Right lobe of liver (tissue), 6 donors: ENCODE results near the gene FGFR4. TPM values are rescaled to one million over a fixed set of nuclear protein-coding genes. Genes with fewer than 3 reads are reported as not detected.
A peak's percentile ranks its signal among the peaks of the same experiment; 100 is the strongest.

Experiments used
- ATAC-seq, 4 donors: fragments of 200-7000 bp; cut with Tn5 transposase; one replicate each; pipeline ENCODE4 v1.9.1; 2020; ENCODE audit warnings: mild to moderate bottlenecking in 4 of 4, moderate library complexity in 4 of 4
- DNase-seq, 3 donors: peaks; one replicate each; pipeline ENCODE4 v3.0.0-alpha.2; 2020
- H3K27ac ChIP-seq, 3 donors: fragments of 200-600 bp; one replicate each; pipeline ENCODE4 v1.8.0; 2022
- H3K27me3 ChIP-seq, 2 donors: fragments of 200-600 bp; one replicate each; pipeline ENCODE4 v1.8.0; 2022
- H3K36me3 ChIP-seq, 4 donors: fragments of 200-600 bp; sonication (generic) in 1 of 4; one replicate each; pipeline versions ENCODE4 v1.5.1 to v1.8.0; 2017 to 2022; ENCODE audit warnings: control low read depth in 1 of 4
- H3K4me1 ChIP-seq, 4 donors: fragments of 200-600 bp; sonication (generic) in 1 of 4; one replicate each; pipeline versions ENCODE4 v1.5.1 to v1.8.0; 2017 to 2022; ENCODE audit warnings: control low read depth in 1 of 4
- H3K4me3 ChIP-seq, 3 donors: fragments of 200-600 bp; one replicate each; pipeline ENCODE4 v1.8.0; 2022
- H3K9me3 ChIP-seq, 4 donors: fragments of 200-600 bp; sonication (generic) in 1 of 4; one replicate each; pipeline versions ENCODE4 v1.5.1 to v1.8.0; 2017 to 2022; ENCODE audit warnings: control low read depth in 1 of 4
- CTCF ChIP-seq, 4 donors: fragments of 200-600 bp in 3 of 4; fragments of 450-650 bp in 1 of 4; IDR thresholded peaks; one replicate each; pipeline versions ENCODE4 v1.5.1 to v1.8.0; 2016 to 2022; ENCODE audit warnings: antibody characterized with exemption in 4 of 4, mild to moderate bottlenecking in 2 of 4
- POLR2A ChIP-seq: fragments of 450-650 bp; IDR thresholded peaks from one replicate; pipeline ENCODE4 v1.6.1; 2017; ENCODE audit warnings: antibody characterized with exemption, mild to moderate bottlenecking
- WGBS: methylation state at CpG from one replicate; pipeline ENCODE4 v1.1.6; 2018; ENCODE audit warnings: low coverage, low lambda C conversion rate; ENCODE audit not compliant: insufficient coverage; ENCODE audit errors: missing lambda C conversion rate; 5-methylcytosine and 5-hydroxymethylcytosine counted together
- intact Hi-C, 2 donors: fragments of 100-400 bp; cut with DNase I; formaldehyde crosslinking; loops; one replicate each; pipeline versions ENCODE4 v1.11.2 to v1.14.1; 2022
- total RNA-seq, 6 experiments: library from RNA; depleted of rRNA in 2 of 6; stranded (reverse); fragments of >200 nt in 2 of 6; fragmentation: NEBNext Ultra II Directional in 3 of 6; extraction: Animal tissue kit (Norgen Biotek cat#: 25700) in 3 of 6; gene quantifications; one replicate each; pipeline versions ENCODE4 v1.1.0 to v1.2.4, GENCODE V29; 2016 to 2023
- donor health status: DM: no; HTN: yes; CAD: no.
- donor health status: DM: no; HTN: no; CAD: no.
- donor health status: DM: no; HTN: no; CAD: no.
- donor health status: DM: no; HTN: yes; CAD: no.
- donor health status: DM: no; HTN: yes; CAD: no.

The FGFR4 gene
- total RNA-seq, 6 experiments from 2014 or later = 38.9 to 73.3 (median 55.1) TPM

GRCh38 chr5:177087398-177088005 is 787 bp downstream of the FGFR4 start:
- H3K27me3 ChIP-seq = no peaks in the 10 kb centered on the region
- 23% methylated on average over 8 of the region's 23 CpGs for WGBS
- no peak for DNase-seq
- no peaks in the 10 kb centered on the region for H3K9me3 ChIP-seq
- TF ChIP-seq CTCF (IDR thresholded peaks at IDR 0.05) = no peak
- TF ChIP-seq POLR2A = no peak
- H3K4me3 ChIP-seq = peak overlapping the region; percentile 60 to 75 (median 68)
- H3K27ac ChIP-seq = peak overlapping the region; percentile 64 to 89 (median 78)
- ATAC-seq = peak; percentile 0 to 3 (median 2)
- peaks cover 0 to 18% (median 5%) of the 10 kb centered on the region in 4 donors for H3K36me3 ChIP-seq
- H3K4me1 ChIP-seq = peaks cover 0 to 27% (median 12%) of the 10 kb centered on the region in 4 donors
- intact Hi-C loops = no loop called here

GRCh38 chr5:177089127-177089526 is 2.4 kb downstream of the FGFR4 start:
- no peaks in the 10 kb centered on the region for H3K27me3 ChIP-seq
- peak overlapping the region in 1 of 3 donors; percentile 68 for H3K4me3 ChIP-seq
- ATAC-seq = no peak
- 11% methylated on average over 5 of the region's 5 CpGs for WGBS
- H3K4me1 ChIP-seq = peaks cover 0 to 37% (median 15%) of the 10 kb centered on the region in 4 donors
- H3K36me3 ChIP-seq = peaks cover 0 to 25% (median 6%) of the 10 kb centered on the region in 4 donors
- DNase-seq = no peak
- TF ChIP-seq POLR2A (no peak), CTCF (IDR thresholded peaks at IDR 0.05) (no peak)
- peak overlapping the region in 2 of 3 donors; percentile 32 to 89 for H3K27ac ChIP-seq
- intact Hi-C loops = no loop called here
- H3K9me3 ChIP-seq = no peaks in the 10 kb centered on the region

GRCh38 chr5:177089825-177090641 is 3.3 kb downstream of the FGFR4 start:
- WGBS = 20% methylated on average over 1 of the region's 21 CpGs
- H3K4me3 ChIP-seq = no peak overlapping the region
- no peak for ATAC-seq
- H3K36me3 ChIP-seq = peaks cover 0 to 25% (median 6%) of the 10 kb centered on the region in 4 donors
- DNase-seq = no peak
- intact Hi-C loops = no loop called here
- H3K9me3 ChIP-seq = no peaks in the 10 kb centered on the region
- H3K27ac ChIP-seq = peak overlapping the region in 1 of 3 donors; percentile 89
- no peak for TF ChIP-seq CTCF (IDR thresholded peaks at IDR 0.05)
- TF ChIP-seq POLR2A = no peak
- H3K4me1 ChIP-seq = peaks cover 2 to 46% (median 21%) of the 10 kb centered on the region in 4 donors
- H3K27me3 ChIP-seq = no peaks in the 10 kb centered on the region

GRCh38 chr5:177090813-177091212 is 4.1 kb downstream of the FGFR4 start:
- TF ChIP-seq CTCF (IDR thresholded peaks at IDR 0.05) (no peak), POLR2A (no peak)
- Histone ChIP-seq H3K4me3 (no peak overlapping the region), H3K27me3 (no peaks in the 10 kb centered on the region), H3K27ac (no peak overlapping the region), H3K9me3 (no peaks in the 10 kb centered on the region), H3K36me3 (peaks cover 0 to 30% (median 10%) of the 10 kb centered on the region in 4 donors), H3K4me1 (peaks cover 2 to 52% (median 24%) of the 10 kb centered on the region in 4 donors)
- no peak for DNase-seq
- no peak for ATAC-seq
- intact Hi-C loops = no loop called here
- 75% methylated on average over 9 of the region's 13 CpGs for WGBS
